ENCODE measurements around the gene SHISAL1. TPM values are rescaled to one million over a fixed set of nuclear protein-coding genes. Genes with fewer than 3 reads are reported as not detected.

SHISAL1 gene
- total and polyA plus RNA-seq, 10 of the 15 experiments (the other 5 are each of a cell fraction or from before 2014, with no cell fraction given) = not detected

- H3K79me2 ChIP-seq (ENCODE audit: control insufficient read depth, insufficient read depth, low read length) = no peaks in the 10 kb centered on the region
- ChIA-PET SMC1A (ENCODE audit: uncharacterized antibody, unreplicated experiment) (no interaction called here), POLR2A (no interaction called here), CTCF (no interaction called here), RAD21 (ENCODE audit: unreplicated experiment) (no interaction called here)
- no peak overlapping the region for H3K4me3 ChIP-seq
- no peak overlapping the region for H3K4me2 ChIP-seq (ENCODE audit: control insufficient read depth, insufficient read depth)
- peaks cover 0 to 1% of the 10 kb centered on the region in 2 experiments; a peak in 2 of 4 replicates for H3K27me3 ChIP-seq (replicated peaks in 1 of 2; ENCODE audit: control insufficient read depth in 2 of 2, insufficient read depth in 2 of 2, low read length in 1 of 2)
- no peaks in the 10 kb centered on the region for H4K20me1 ChIP-seq (ENCODE audit: control insufficient read depth, insufficient read depth)
- H3K27ac ChIP-seq (ENCODE audit: control insufficient read depth, insufficient read depth) = no peak overlapping the region
- H3K4me1 ChIP-seq (ENCODE audit: control insufficient read depth, insufficient read depth, low read length) = no peaks in the 10 kb centered on the region
- H3K9me3 ChIP-seq (replicated peaks; ENCODE audit: control insufficient read depth, insufficient read depth, low read length) = no peaks in the 10 kb centered on the region
- H3K9ac ChIP-seq (ENCODE audit: control insufficient read depth, insufficient read depth, low read length) = no peak overlapping the region
- in situ Hi-C loops (cut with MboI) (no loop called here), intact Hi-C loops (cut with micrococcal nuclease; ENCODE audit: unreplicated experiment) (no loop called here)
- ATAC-seq (no peak), FAIRE-seq (no peak), DNase-seq (ENCODE audit: low read depth, low spot score) (no peak)
- no TSS peak for BruUV-seq (replicated peaks)
- WGBS (ENCODE audit: insufficient coverage, insufficient replicate concordance, low lambda C conversion rate, missing lambda C conversion rate) = 41% methylated on average over 10 of the region's 10 CpGs
- TF ChIP-seq NKRF (conservative IDR thresholded peaks at IDR 0.05) (no peak), REST (IDR thresholded peaks at IDR 0.05; ENCODE audit: low read depth, low read length) (no peak), MYB (IDR thresholded peaks at IDR 0.05; ENCODE audit: borderline replicate concordance, low read depth, low read length) (no peak), FOXM1 (IDR thresholded peaks at IDR 0.05; ENCODE audit: low read depth, low read length) (no peak), IRF3 (IDR thresholded peaks at IDR 0.05) (no peak), BCL3 (IDR thresholded peaks at IDR 0.05; ENCODE audit: borderline replicate concordance, insufficient read depth, low read depth, low read length, poor library complexity, severe bottlenecking) (no peak), SMAD1 (IDR thresholded peaks at IDR 0.05; ENCODE audit: low read depth, partially characterized antibody) (no peak), RBBP5 (conservative IDR thresholded peaks at IDR 0.05) (no peak), SIX5 (IDR thresholded peaks at IDR 0.05; ENCODE audit: low read depth, low read length, severe bottlenecking) (no peak), POLR2A (IDR thresholded peaks at IDR 0.05; ENCODE audit: low read depth, low read length) (no peak), RFX5 (IDR thresholded peaks at IDR 0.05; ENCODE audit: low read depth, low read length) (no peak), IKZF1 (conservative IDR thresholded peaks at IDR 0.05) (no peak), RAD21 (IDR thresholded peaks at IDR 0.05; ENCODE audit: insufficient read depth, low read depth, low read length) (no peak)
- H2AFZ ChIP-seq (ENCODE audit: control insufficient read depth, low read depth, low read length) = no peak overlapping the region
- no peaks in the 10 kb centered on the region for H3K36me3 ChIP-seq (ENCODE audit: control insufficient read depth in 2 of 2, insufficient read depth in 2 of 2, low read length in 1 of 2)
Measured at GRCh38 chr22:44276041-44276440, 36.7 kb downstream of the SHISAL1 start.

Data from GM12878 (cell line).